NCI-H510A treated with DMSO at 0.1 percent for 48 hours (cell line): Measurements from ENCODE around the gene SH3BGRL2.

ENCODE experiments used
- DNase-seq: peaks from one replicate; lab custom pipeline; 2025; lab: John Stamatoyannopoulos, UW

Gene SH3BGRL2

DNA sequence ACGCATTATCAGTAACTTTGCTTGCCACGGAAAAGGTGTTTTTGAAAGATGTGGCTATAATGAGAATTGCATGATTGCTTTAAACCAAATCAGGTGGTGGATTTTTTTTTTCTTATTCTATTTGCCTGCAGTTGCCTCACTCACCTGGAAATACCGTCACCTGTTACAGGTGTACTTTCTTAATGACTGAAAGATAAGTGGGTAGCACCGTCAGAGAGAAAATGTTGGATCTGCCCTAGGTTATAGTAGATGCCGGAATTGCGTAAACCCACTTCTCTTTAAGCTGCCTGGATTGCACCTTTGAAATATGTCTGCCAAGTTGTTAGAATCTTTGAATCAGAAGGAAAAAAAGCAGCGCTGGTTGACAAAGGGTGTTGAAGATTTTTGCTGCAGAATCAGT, 68.5 kb downstream of the SH3BGRL2 start:
- DNase-seq: no peak

DNA sequence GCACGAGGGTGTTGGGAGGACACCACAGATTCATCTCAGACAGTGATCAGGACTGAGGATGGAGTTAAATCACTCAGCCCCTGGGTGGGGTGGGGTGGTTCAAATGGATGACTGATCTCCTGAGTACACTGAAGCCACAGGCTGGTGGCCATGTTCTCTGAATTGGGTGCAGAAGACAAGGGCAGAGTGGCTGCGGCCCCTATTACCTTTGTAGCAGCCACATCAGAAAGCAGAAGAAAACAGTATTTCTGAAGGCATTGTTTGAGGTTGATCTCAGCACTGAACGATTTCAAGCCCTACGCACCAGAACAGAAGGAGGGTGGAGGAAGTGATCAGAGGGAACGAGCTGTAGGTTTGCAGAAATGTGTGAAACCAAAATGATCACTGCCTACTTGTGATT, 71.6 kb downstream of the SH3BGRL2 start:
- no peak for DNase-seq

GRCh38 chr6:79704200-79704599, 73.1 kb downstream of the SH3BGRL2 start:
- no peak for DNase-seq

- no peak for DNase-seq
Observed at GRCh38 chr6:79705456-79705995, 74.4 kb downstream of the SH3BGRL2 start.

DNA sequence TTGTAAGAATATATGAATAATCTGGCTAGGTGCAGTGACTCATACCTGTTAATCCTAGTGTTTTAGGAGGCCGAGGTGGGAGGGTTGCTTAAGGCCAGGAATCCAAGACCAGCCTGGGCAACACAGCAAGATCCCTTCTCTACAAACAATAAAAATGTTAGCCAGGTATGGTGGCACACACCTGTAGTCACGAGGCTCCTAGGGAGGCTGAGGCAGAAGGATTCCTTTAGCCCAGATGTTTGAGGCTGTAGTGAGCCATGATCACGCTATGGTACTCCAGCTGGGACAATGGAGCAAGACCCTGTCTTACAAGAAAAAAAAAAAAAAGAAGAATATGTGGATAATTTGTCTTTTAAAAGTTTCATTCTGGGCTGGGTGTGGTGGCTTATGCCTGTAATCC, 75.4 kb downstream of the SH3BGRL2 start:
- no peak for DNase-seq

GRCh38 chr6:79707621-79708020, 76.5 kb downstream of the SH3BGRL2 start:
- DNase-seq: no peak

GRCh38 chr6:79708095-79708791, 77.1 kb downstream of the SH3BGRL2 start:
- no peak for DNase-seq

DNA sequence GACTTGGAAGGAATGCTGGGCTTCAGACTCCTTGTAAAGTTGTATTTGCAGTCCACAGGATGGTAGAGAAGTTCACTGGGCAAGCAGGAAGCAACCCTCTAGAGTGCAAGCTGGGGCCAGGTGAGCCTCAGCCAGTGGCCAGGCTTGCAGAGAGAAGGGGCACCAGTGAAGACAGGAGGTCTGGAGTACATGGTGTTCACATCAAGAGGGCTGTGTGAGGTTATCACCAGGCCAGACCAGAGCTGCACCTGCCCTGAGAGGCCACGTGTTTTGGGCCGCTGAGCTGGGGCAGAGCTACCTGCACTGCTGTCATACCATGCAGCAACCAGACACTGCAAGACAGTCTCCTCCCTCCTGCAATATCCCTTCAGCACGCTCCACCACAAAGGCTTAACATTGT, 79.0 kb downstream of the SH3BGRL2 start:
- DNase-seq: peak; percentile 39

DNA sequence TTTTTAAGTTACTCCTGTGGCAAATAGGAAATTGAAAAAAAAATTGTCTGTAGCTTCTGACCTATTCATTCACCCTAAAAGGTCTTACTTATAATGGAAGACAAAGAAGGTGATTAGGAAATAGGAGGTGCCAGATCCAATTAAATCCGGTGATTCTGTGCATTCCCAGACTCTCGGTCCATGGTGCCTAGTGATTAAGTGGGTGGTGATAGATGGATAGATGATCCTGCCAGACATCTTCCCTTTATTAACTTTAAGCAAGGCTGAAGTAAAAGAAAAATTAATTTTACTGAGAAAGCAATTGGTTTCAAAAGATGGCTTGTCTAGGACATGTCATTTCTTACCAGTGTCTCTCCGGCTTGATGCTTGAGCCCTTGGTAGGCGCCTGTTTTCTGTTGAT, 80.0 kb downstream of the SH3BGRL2 start:
- DNase-seq: no peak

- no peak for DNase-seq
Observed at GRCh38 chr6:79712144-79712543, 81.0 kb downstream of the SH3BGRL2 start.

GRCh38 chr6:79712616-79713135, 81.5 kb downstream of the SH3BGRL2 start:
- DNase-seq: no peak

GRCh38 chr6:79713701-79714322, 82.7 kb downstream of the SH3BGRL2 start:
- DNase-seq: peak; percentile 29

DNA sequence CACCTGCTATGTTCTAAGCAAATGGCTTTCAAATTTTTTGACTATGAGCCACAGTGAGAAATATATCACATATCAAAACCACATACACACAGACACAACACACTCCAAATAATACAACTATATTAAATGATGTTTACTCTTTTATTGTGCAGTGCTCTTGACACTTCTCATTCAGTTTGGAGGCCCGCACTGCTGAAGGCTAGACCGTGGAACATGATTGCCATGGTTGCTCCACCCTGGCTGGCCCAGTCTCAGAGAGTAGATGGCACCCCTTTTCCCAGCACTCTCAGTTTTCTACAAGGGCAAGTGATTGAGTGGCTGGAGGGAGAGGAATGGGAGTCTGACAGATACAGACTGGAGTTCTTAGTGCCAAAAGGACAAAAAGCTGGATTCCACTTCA, 86.9 kb downstream of the SH3BGRL2 start:
- DNase-seq: no peak

- no peak for DNase-seq
Observed at GRCh38 chr6:79718509-79719247, 87.5 kb downstream of the SH3BGRL2 start.

- no peak for DNase-seq
Observed at GRCh38 chr6:79719248-79719960, 88.3 kb downstream of the SH3BGRL2 start.

DNA sequence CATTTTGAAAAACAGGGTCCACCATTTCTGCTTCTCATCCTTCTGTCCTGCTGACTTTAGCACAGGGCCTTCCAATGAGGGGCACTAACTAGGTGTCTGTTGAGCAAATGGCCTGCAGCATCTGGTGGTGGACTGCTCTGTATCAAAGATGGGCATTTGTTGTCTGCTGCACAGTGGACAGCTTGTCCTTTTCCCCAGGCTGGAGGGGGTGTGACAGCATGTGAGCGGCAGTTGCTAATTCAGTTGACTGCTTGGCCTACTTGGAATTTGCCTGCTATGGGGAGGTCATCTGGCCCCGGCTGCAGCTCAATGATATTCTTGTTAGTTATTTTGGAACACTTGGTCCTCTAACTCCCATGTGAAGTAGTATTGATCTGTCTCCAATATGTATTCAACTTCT, 93.7 kb downstream of the SH3BGRL2 start:
- DNase-seq: no peak

DNA sequence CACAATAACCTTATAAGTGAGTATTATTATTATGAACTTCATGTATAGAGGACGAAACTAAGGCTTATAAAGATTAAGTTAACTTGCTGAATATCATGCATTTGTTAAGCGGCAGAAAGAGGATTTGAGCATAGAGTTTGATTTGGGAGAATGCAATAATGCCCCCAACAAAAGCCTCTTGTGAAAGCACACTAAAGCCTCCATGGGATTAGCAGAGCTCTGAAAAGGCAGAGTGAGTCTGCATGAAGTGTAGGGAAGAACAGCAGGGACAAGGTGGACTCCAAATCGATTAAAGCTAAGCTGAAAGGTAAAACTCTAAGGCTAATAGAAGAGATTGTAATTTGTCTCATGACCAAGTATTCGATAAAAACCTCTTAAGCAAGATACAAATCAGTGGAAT, 100.3 kb downstream of the SH3BGRL2 start:
- no peak for DNase-seq

DNA sequence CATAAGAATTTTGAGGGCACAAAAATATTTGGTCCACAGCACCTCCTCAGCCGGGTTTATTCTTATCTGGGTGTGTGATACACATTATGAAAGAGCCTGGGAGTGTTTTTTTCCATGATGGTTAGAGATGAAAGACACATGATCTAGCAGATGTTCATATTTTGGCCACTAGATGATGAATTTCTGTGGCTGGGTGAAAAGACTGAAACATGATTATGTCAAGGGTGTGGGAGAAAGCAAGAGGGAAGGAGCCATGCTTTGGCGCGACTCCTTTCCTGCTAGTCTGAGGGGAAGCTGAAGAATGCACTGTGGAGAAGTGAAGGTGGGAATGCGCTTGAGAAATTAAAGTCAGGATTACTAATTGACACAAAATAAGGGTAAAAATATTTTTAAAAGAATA, 102.3 kb downstream of the SH3BGRL2 start:
- DNase-seq: no peak

- DNase-seq: no peak
Observed at GRCh38 chr6:79734374-79734773, 103.2 kb downstream of the SH3BGRL2 start.

GRCh38 chr6:79735183-79735582, 104.1 kb downstream of the SH3BGRL2 start:
- DNase-seq: no peak

DNA sequence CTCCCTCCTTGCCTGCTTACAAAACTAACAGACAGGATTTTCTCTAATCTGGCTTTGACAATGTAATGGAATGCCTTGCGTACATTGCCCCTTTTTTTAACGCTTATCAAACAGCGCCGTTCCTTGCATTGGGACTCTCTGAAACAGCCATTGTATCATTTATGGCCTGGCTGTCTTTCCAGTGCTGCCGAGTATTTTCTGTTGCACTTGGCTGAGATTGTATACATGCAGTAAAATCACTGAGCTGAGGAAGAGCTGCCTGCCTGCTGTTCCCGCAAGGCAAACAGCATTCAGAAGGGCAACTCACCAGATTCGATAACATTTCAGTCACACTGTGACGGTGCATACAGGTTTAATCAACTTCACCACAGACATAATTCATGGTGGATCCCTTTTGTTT, 106.0 kb downstream of the SH3BGRL2 start:
- DNase-seq: no peak

GRCh38 chr6:79742030-79742429, 110.9 kb downstream of the SH3BGRL2 start:
- no peak for DNase-seq
